OCI-LY3 (cell line): Measurements from ENCODE around the gene MRPS22.

Source experiments
- CTCF ChIP-seq: fragments of 200-600, 300-600 bp; sonication (generic); IDR thresholded peaks from 2 replicates; pipeline ENCODE4 v1.5.1; 2014; ENCODE audit warnings: antibody characterized with exemption, low read length, low read depth
- EZH2phosphoT487 ChIP-seq: fragments of 200-600 bp; shearing (Covaris generic); IDR thresholded peaks from 2 replicates; pipeline ENCODE4 v1.6.1; 2018; ENCODE audit warnings: antibody characterized with exemption, mixed run types, low read depth

GRCh38 chr3:139380575-139380974, 36.8 kb downstream of the MRPS22 start:
- TF ChIP-seq CTCF (no peak), EZH2phosphoT487 (no peak)
